GM19395 (cell line): ENCODE data around the gene WARS2.

ENCODE experiments used
- ATAC-seq: cut with Tn5 transposase; IDR thresholded peaks from one replicate; pipeline ENCODE4 v1.9.1; 2021; ENCODE audit warnings: mild to moderate bottlenecking, moderate library complexity; ENCODE audit not compliant: unreplicated experiment

The WARS2 gene

GRCh38 chr1:119001181-119002027 is 139.0 kb downstream of the WARS2 start:
- ATAC-seq = no peak

GRCh38 chr1:119000371-119001180 is 139.9 kb downstream of the WARS2 start:
- no peak for ATAC-seq

GRCh38 chr1:118999348-119000071 is 140.9 kb downstream of the WARS2 start:
- ATAC-seq = no peak

- ATAC-seq = no peak
Observed at GRCh38 chr1:118998171-118998570, 142.3 kb downstream of the WARS2 start.

- no peak for ATAC-seq
Observed at GRCh38 chr1:118997225-118997624, 143.2 kb downstream of the WARS2 start.

- no peak for ATAC-seq
Observed at GRCh38 chr1:118995312-118996016, 145.0 kb downstream of the WARS2 start.

- no peak for ATAC-seq
Observed at GRCh38 chr1:118993700-118994026, 146.8 kb downstream of the WARS2 start.

- ATAC-seq = no peak
Observed at GRCh38 chr1:118992868-118993699, 147.4 kb downstream of the WARS2 start.

GRCh38 chr1:118992237-118992825 is 148.1 kb downstream of the WARS2 start:
- no peak for ATAC-seq

- no peak for ATAC-seq
Observed at GRCh38 chr1:118991448-118991847, 149.0 kb downstream of the WARS2 start.

- no peak for ATAC-seq
Observed at GRCh38 chr1:118990513-118991152, 149.8 kb downstream of the WARS2 start.

GRCh38 chr1:118989878-118990378 is 150.5 kb downstream of the WARS2 start:
- ATAC-seq = no peak

- ATAC-seq = no peak
Observed at GRCh38 chr1:118989006-118989815, 151.2 kb downstream of the WARS2 start.

- ATAC-seq = no peak
Observed at GRCh38 chr1:118988186-118989005, 152.1 kb downstream of the WARS2 start, which contains the start of gene TBX15. Gene TBX15 (minus strand): TSS chr1:118988343. CDS start chr1:118987795, 548 bp downstream.

GRCh38 chr1:118987468-118988185 is 152.8 kb downstream of the WARS2 start:
- no peak for ATAC-seq
